HL-60/S4 (cell line): Measurements from ENCODE around the gene KCNMA1.

Source experiments
- in situ Hi-C: fragments of 300-500 bp; cut with MboI; formaldehyde crosslinking; loops from 2 replicates; pipeline ENCODE4 v1.14.3; 2022; ENCODE audit warnings: low sequenced_read_pairs

The KCNMA1 gene

GRCh38 chr10:77151408-77151807, 486.2 kb downstream of the KCNMA1 start:
- in situ Hi-C loops, result loop anchor here (25.0 kb wide), 1 partner anchor 236 kb away; no protein-coding TSS in a partner anchor

GRCh38 chr10:77149706-77150105, 487.9 kb downstream of the KCNMA1 start:
- in situ Hi-C loops, result loop anchor here (25.0 kb wide), 1 partner anchor 238 kb away; no protein-coding TSS in a partner anchor

- in situ Hi-C loops, result no loop called here
These were observed 488.6 kb downstream of the KCNMA1 start for GRCh38 chr10:77149001-77149400.

- in situ Hi-C loops, result no loop called here
These were observed 489.7 kb downstream of the KCNMA1 start for GRCh38 chr10:77147871-77148270.

- in situ Hi-C loops, result no loop called here
These were observed 490.8 kb downstream of the KCNMA1 start for GRCh38 chr10:77146712-77147336.

GRCh38 chr10:77144656-77145055, 493.0 kb downstream of the KCNMA1 start:
- in situ Hi-C loops, result no loop called here

GRCh38 chr10:77139252-77140160, 498.1 kb downstream of the KCNMA1 start:
- in situ Hi-C loops, result no loop called here

GRCh38 chr10:77138541-77138940, 499.1 kb downstream of the KCNMA1 start:
- in situ Hi-C loops, result no loop called here

- in situ Hi-C loops, result no loop called here
These were observed 502.1 kb downstream of the KCNMA1 start for GRCh38 chr10:77135555-77135954.

GRCh38 chr10:77131214-77131613, 506.4 kb downstream of the KCNMA1 start:
- in situ Hi-C loops, result no loop called here

- in situ Hi-C loops, result no loop called here
These were observed 510.4 kb downstream of the KCNMA1 start for GRCh38 chr10:77127243-77127642.

GRCh38 chr10:77125231-77125630, 512.4 kb downstream of the KCNMA1 start:
- in situ Hi-C loops, result no loop called here

- in situ Hi-C loops, result no loop called here
These were observed 514.3 kb downstream of the KCNMA1 start for GRCh38 chr10:77123330-77123729.

GRCh38 chr10:77121829-77122228, 515.8 kb downstream of the KCNMA1 start:
- in situ Hi-C loops, result no loop called here

- in situ Hi-C loops, result no loop called here
These were observed 516.8 kb downstream of the KCNMA1 start for GRCh38 chr10:77120666-77121376.

- in situ Hi-C loops, result no loop called here
These were observed 517.6 kb downstream of the KCNMA1 start for GRCh38 chr10:77120012-77120411.

GRCh38 chr10:77118603-77119282, 518.9 kb downstream of the KCNMA1 start:
- in situ Hi-C loops, result no loop called here

GRCh38 chr10:77117501-77117900, 520.1 kb downstream of the KCNMA1 start:
- in situ Hi-C loops, result no loop called here

GRCh38 chr10:77116904-77117303, 520.7 kb downstream of the KCNMA1 start:
- in situ Hi-C loops, result no loop called here

- in situ Hi-C loops, result no loop called here
These were observed 523.3 kb downstream of the KCNMA1 start for GRCh38 chr10:77114181-77114821.
